Medulla oblongata (tissue), 1 donor: ENCODE measurements around the gene OPRD1.
"Not testable (repeated sequence)": the region's sequence is repeated elsewhere in the genome, so short reads cannot be mapped to it uniquely, and the experiment has no call there.

ENCODE experiments used
- DNase-seq: peaks from one replicate; pipeline ENCODE4 v3.0.0-alpha.2; 2015; ENCODE audit errors: extremely low spot score

The OPRD1 gene

GRCh38 chr1:28845786-28846543 is 34.0 kb downstream of the OPRD1 start:
- DNase-seq = no peak

DNA sequence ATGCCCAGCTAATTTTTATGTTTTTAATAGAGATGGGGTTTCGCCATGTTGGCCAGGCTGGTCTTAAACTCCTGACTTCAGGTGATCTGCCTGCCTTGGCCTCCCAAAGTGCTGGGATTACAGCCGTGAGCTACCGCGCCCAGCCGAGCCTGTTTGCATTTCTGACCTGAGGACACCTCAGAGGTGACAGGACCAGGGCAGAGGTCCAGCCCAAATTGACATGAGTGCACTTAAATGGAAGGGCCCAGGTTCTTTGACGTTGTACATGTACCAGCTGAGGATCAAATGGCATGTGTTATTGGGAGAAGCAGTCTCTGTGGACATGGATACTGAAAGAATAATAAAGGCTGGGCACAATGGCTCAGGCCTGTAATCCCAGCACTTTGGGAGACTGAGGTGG is 35.2 kb downstream of the OPRD1 start:
- not testable (repeated sequence) for DNase-seq

- DNase-seq = no peak
Measured at GRCh38 chr1:28848416-28848815, 36.4 kb downstream of the OPRD1 start.

DNA sequence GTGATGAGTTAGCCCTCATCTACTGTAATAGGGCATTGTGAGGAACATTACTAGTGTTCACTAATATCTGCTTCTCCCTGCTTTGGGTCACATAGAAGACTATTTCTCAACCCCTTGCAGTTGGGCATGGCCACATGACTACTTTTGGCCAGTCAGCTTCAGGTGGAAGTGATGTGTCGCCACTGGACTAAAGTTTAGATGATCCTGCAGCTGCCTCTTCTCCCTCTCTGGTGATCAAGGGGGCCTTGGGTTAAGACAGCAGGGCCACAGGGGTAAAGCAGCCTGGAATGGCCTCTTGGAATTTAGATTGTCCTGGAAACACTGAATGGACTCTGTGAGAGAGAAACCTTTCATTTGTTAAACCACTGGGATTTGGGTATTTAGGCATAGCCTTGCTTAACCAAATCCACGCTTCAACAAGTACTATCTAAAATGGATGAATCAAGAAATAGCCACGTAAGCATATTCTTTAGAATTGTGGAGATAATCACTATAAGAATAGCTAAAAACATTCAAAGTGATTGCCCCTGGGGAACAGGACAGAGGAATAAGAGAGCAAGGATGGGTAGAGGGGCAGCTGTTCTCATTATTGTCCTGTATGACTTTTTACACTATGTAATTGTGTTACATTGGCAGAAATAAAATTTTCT is 41.2 kb downstream of the OPRD1 start:
- DNase-seq = no peak

- not testable (repeated sequence) for DNase-seq
Measured at GRCh38 chr1:28854406-28854805, 42.4 kb downstream of the OPRD1 start.

DNA sequence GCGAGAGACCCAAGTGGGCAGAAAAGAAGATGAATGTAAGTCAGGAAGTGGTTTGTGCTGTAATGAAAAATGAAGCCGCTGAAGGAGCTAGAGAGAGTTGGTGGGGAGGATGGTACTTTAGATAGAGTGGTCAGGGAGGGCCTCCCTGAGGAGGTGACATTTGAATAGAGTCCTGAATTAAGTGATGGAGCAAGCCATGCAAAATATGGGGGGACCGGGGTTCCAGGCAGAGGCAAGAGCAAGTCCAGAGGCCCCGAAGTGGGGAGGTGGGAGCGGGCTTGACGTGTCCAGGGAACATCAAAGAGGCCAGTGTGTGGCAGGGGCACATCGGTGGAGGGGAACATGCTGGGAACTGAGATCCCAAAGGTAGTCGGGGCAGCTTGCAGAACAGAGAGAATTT is 43.1 kb downstream of the OPRD1 start:
- DNase-seq = no peak

GRCh38 chr1:28855469-28855951 is 43.5 kb downstream of the OPRD1 start:
- DNase-seq = no peak

DNA sequence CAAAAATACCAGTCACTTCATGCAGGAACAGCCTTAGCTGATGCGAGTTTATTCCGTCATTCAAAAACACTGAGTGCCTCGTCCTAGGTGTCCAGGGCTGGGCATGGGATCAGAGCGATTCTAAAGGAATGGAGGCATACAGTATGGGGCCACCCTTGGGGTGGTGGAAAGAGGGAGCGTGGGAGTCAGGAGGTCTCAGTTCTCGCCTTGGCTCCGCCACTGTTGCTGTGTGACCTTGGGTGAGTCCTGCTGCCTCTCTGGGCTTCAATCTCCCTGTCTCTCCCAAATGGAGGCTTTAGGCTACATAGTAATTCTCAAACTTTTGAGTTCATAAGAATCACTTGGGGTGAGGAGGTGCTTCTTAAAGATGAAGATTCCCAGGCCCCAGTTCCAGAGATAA is 44.0 kb downstream of the OPRD1 start:
- no peak for DNase-seq

DNA sequence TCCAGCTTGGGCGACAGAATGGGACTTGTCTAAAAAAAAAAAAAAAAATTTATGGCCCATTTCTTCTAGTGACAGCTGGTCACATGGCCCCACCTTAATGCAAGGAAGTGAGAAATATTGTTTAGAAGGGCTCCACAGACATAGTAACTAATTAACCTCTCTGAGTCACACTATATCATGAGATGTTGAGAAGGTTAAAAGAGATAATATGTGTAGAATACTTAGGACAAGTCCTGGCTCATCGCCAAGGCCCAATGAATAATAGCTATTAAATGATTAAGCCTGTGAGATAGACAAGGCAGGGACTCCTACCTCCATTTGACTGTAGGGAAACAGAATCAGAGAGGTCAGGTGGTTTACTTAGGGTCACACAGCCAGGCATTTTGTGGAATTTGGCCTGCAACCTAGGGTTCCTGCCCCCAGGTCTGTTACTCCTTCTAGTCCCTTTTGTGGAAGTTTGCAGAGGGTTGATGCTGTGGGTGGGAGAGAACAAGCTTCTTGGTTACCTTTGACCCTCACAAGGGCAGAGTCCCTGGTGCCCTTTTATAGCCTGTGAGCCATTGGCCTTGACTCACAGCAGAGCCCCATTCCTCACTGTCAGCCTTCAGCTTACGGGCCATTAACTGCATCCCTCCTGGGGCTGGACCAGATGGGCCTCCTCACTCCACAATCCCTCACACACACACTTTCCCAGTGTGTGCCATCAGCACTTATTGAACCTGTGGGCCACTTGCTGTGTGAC is 48.5 kb downstream of the OPRD1 start:
- no peak for DNase-seq

GRCh38 chr1:28862571-28863403 is 50.8 kb downstream of the OPRD1 start:
- DNase-seq = no peak

GRCh38 chr1:28864695-28865094 is 52.7 kb downstream of the OPRD1 start:
- DNase-seq = no peak

DNA sequence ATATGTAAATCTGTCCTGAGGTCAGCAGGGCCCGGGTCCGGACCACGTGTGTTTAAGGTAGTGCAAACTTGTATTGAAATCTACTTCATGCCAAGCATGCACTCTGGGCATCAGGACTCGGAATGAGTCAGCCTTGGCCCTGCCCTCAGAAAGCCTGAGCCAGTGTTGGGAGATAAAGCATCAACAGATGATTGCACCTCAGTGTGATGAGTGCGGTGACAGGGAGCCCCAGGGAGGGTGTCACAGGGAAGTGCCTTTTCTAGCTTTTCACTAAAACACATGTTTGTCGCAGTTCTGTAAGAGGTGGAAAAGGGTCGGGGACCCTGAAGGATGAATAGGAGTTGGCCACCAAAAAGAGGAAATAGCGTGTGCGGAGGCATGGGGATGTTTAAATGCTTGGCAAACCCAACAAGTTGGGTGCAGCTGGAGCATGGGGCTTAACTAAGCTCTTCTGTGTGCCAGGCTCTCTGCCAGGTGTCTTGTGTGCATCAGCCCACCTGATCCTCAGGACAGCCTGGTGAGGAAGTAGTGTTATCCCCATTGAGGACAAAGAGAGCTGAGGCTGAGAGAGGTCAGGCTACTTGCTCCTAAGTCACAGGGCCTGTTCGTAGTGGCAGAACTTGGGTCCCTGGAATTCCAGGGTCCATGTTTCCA is 54.2 kb downstream of the OPRD1 start:
- DNase-seq = no peak

DNA sequence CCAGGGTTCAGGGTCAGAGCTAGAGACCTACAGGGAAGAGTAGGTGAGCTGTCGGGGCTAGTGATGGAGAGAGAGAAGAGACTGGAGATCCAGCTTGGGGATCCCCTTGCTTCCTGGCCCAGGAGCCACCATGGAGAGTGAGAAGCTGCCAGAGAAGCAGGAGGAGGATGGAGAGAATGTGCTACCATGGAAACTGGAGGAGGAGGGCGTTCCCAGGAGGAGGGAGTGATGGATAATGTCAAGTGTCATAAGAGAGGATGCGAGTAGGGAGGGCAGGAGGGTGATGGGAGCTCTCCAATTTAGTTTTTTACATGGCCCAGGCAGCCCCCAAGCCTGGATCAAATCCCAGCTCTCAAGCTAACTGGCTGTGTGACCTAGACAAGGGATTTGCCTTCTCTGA is 55.9 kb downstream of the OPRD1 start:
- no peak for DNase-seq

DNA sequence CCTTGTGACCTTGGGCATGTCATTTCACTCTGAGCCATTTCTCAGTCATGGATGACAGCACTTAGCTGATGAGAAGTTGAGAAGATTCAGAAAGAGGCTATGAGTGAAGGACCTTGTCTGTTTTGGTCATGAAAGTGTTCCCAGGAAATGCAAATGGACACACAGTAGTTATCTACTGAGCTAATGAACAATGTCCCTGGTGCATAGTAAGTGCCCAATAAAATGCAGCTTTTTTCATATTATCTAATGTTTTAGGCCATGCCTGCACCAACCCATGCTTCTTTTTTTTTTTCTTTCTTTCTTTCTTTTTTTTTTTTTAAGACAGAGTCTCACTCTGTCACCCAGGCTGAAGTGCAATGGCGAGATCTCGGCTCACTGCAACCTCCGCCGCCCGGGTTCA is 58.0 kb downstream of the OPRD1 start:
- DNase-seq = no peak

GRCh38 chr1:28871631-28872401 is 59.8 kb downstream of the OPRD1 start:
- no peak for DNase-seq

DNA sequence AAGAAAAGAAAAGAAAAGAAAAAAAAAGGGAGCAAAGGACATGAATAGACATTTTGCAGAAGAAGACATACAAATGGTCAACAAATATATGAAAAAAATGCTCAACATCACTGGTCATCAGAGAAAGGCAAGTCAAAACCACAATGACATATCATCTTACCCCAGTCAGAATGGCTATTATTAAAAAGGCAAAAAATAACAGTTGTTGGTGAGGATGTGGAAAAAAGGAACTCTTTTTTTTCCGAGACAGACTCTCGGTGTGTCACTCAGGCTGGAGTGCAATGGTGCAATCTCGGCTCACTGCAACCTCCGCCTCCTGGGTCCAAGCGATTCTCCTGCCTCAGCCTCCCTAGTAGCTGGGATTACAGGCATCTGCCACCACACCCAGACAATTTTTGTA is 63.2 kb downstream of the OPRD1 start:
- not testable (repeated sequence) for DNase-seq

GRCh38 chr1:28877132-28877781 is 65.3 kb downstream of the OPRD1 start:
- peak; percentile 83 for DNase-seq

DNA sequence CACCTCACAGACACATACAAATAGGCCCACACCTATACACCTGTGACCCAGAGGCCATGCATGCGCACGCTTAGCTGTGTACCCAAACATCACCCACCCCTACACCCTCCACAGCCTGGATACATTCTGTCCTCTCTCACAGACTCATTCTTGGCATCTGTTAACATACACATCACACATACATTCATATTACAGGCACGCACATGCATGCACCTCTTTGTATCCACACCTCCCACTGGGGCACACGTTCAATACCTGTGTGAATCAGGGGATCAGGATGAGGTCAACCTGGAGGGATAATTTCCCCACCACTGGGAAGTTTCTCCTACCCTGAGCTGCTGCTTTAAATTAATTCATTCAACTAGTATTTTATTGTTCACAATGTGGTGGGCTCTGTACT is 66.8 kb downstream of the OPRD1 start:
- no peak for DNase-seq

DNA sequence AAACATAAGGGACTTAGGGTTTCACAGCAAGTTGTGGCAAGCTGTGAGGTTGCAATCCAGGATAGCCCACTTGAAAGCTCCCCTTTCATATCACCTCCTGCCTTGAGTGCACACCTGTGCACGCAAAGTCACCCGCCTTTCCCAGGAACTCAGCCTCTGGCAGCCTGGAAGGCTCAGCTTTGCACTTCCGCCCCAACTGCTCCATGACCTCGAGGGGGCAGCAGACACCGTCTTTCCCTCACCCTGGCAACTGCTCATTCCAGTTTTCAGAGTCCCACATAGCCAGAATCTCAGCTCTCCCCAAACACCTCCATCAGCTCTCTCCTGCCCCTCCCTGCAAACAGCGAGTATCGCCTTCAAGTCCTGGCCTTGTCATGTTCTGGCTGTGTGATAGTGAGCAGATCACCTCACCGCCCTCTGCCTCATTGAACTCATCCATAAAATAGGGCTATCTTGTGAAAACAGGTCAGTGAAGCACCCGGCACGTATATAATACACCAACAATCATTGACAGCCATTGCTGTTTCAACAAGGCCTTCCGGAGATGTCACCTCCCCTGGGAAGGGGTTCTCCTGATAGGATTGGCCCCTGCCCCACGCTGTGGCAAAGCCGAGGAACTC is 70.1 kb downstream of the OPRD1 start:
- DNase-seq = peak; percentile 92

- no peak for DNase-seq
Measured at GRCh38 chr1:28883242-28883616, 71.3 kb downstream of the OPRD1 start.
